OCI-LY3 (cell line): ENCODE measurements around the gene ADORA2A.

ENCODE experiments used
- CTCF ChIP-seq: fragments of 200-600, 300-600 bp; sonication (generic); IDR thresholded peaks from 2 replicates; pipeline ENCODE4 v1.5.1; 2014; ENCODE audit warnings: antibody characterized with exemption, low read length, low read depth
- EZH2phosphoT487 ChIP-seq: fragments of 200-600 bp; shearing (Covaris generic); IDR thresholded peaks from 2 replicates; pipeline ENCODE4 v1.6.1; 2018; ENCODE audit warnings: antibody characterized with exemption, mixed run types, low read depth

GRCh38 chr22:24403346-24403745, 24.1 kb upstream of the ADORA2A start:
- TF ChIP-seq CTCF: no peak
- TF ChIP-seq EZH2phosphoT487: no peak
